GM18907 (cell line): ENCODE data around the gene MOGAT1.
"Not testable (repeated sequence)": the region's sequence is repeated elsewhere in the genome, so short reads cannot be mapped to it uniquely, and the experiment has no call there.

Experiments used
- ATAC-seq: cut with Tn5 transposase; IDR thresholded peaks from one replicate; pipeline ENCODE4 v1.9.1; 2021; ENCODE audit warnings: mild to moderate bottlenecking, moderate library complexity; ENCODE audit not compliant: unreplicated experiment

The MOGAT1 gene

GRCh38 chr2:222669353-222669752 lies 2.1 kb upstream of the MOGAT1 start:
- ATAC-seq = no peak

- no peak for ATAC-seq
Observed at GRCh38 chr2:222670191-222671038, 1.0 kb upstream of the MOGAT1 start.

GRCh38 chr2:222672068-222672401 lies 577 bp downstream of the MOGAT1 start:
- no peak for ATAC-seq

GRCh38 chr2:222673273-222673672 lies 1.8 kb downstream of the MOGAT1 start:
- no peak for ATAC-seq

GRCh38 chr2:222673883-222674282 lies 2.4 kb downstream of the MOGAT1 start:
- no peak for ATAC-seq

- no peak for ATAC-seq
Observed at GRCh38 chr2:222677981-222678380, 6.5 kb downstream of the MOGAT1 start.

GRCh38 chr2:222683805-222684204 lies 12.3 kb downstream of the MOGAT1 start:
- no peak for ATAC-seq

- no peak for ATAC-seq
Observed at GRCh38 chr2:222686086-222686750, 14.8 kb downstream of the MOGAT1 start.

GRCh38 chr2:222688917-222689316 lies 17.5 kb downstream of the MOGAT1 start:
- ATAC-seq = no peak

GRCh38 chr2:222689322-222689721 lies 17.9 kb downstream of the MOGAT1 start:
- ATAC-seq = no peak

- peak; percentile 96 for ATAC-seq
Observed at GRCh38 chr2:222690564-222691200, 19.2 kb downstream of the MOGAT1 start.

GRCh38 chr2:222693413-222693812 lies 22.0 kb downstream of the MOGAT1 start:
- ATAC-seq = not testable (repeated sequence)

GRCh38 chr2:222693837-222694236 lies 22.4 kb downstream of the MOGAT1 start:
- ATAC-seq = no peak

GRCh38 chr2:222698276-222698675 lies 26.8 kb downstream of the MOGAT1 start:
- no peak for ATAC-seq

- ATAC-seq = no peak
Observed at GRCh38 chr2:222701233-222701632, 29.8 kb downstream of the MOGAT1 start.

GRCh38 chr2:222701721-222702131 lies 30.3 kb downstream of the MOGAT1 start:
- ATAC-seq = peak; percentile 67

- no peak for ATAC-seq
Observed at GRCh38 chr2:222703091-222703490, 31.6 kb downstream of the MOGAT1 start.

GRCh38 chr2:222703886-222704285 lies 32.4 kb downstream of the MOGAT1 start:
- ATAC-seq = no peak

- ATAC-seq = no peak
Observed at GRCh38 chr2:222706616-222707015, 35.2 kb downstream of the MOGAT1 start.

GRCh38 chr2:222707102-222707688 lies 35.7 kb downstream of the MOGAT1 start:
- no peak for ATAC-seq

- ATAC-seq = no peak
Observed at GRCh38 chr2:222707689-222708273, 36.3 kb downstream of the MOGAT1 start.
